ENCODE measurements around the gene NKX3-2. TPM values are rescaled to one million over a fixed set of nuclear protein-coding genes. Genes with fewer than 3 reads are reported as not detected.

The NKX3-2 gene
- total and polyA plus RNA-seq, 9 of the 15 experiments (the other 6 are each of a cell fraction or from before 2014, with no cell fraction given), result 0.03 to 0.81 (median 0.27) TPM; not detected in 1

DNA sequence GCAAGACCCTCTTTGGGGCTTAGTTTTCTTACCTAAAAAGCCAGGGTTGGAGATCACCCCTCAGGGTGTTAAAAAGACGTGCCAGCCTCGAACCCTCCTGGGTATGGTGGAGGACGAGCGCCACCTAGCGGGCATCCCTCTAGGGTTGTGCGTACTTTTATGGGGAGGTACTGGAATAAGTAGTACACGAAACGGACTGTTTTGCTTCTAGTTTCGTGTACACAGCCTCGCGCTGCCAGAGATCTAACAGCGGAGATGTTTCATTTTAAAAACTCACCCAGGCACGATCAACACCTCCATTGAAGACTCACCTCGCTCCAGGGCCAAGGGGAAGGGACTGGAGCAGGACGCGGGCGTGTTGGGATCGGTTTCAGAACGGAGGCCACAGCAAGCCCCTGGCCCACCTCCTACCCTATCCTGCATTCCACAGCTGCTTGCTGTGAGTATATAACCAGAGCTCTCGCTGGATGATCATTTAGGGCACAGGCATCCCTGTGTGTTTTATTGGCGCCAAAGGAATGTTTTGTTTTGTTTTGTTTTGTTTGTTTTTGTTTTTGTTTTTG lies 4.8 kb upstream of the NKX3-2 start:
- 10% methylated on average over 21 of the region's 21 CpGs for WGBS (ENCODE audit: insufficient coverage, low coverage, missing lambda C conversion rate)
- in situ Hi-C loops (cut with MboI), result loop anchor here (5.0 kb wide), 1 partner anchor 702 kb away; no protein-coding TSS in a partner anchor
- TF ChIP-seq NCOA2 (IDR thresholded peaks at IDR 0.05; ENCODE audit: partially characterized antibody in 2 of 2), result no peak
- no peak for TF ChIP-seq ZNF830 (CRISPR knock-in tag; IDR thresholded peaks at IDR 0.05)
- TF ChIP-seq ZNF41 (CRISPR knock-in tag; conservative IDR thresholded peaks at IDR 0.05), result no peak
- TF ChIP-seq, protein P1, sequence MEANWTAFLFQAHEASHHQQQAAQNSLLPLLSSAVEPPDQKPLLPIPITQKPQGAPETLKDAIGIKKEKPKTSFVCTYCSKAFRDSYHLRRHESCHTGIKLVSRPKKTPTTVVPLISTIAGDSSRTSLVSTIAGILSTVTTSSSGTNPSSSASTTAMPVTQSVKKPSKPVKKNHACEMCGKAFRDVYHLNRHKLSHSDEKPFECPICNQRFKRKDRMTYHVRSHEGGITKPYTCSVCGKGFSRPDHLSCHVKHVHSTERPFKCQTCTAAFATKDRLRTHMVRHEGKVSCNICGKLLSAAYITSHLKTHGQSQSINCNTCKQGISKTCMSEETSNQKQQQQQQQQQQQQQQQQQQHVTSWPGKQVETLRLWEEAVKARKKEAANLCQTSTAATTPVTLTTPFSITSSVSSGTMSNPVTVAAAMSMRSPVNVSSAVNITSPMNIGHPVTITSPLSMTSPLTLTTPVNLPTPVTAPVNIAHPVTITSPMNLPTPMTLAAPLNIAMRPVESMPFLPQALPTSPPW (CRISPR knock-in tag; IDR thresholded peaks at IDR 0.05), result 0 out of 2 replicates have a peak, but pooled peaks have one; percentile 4
- TF ChIP-seq, protein P2, sequence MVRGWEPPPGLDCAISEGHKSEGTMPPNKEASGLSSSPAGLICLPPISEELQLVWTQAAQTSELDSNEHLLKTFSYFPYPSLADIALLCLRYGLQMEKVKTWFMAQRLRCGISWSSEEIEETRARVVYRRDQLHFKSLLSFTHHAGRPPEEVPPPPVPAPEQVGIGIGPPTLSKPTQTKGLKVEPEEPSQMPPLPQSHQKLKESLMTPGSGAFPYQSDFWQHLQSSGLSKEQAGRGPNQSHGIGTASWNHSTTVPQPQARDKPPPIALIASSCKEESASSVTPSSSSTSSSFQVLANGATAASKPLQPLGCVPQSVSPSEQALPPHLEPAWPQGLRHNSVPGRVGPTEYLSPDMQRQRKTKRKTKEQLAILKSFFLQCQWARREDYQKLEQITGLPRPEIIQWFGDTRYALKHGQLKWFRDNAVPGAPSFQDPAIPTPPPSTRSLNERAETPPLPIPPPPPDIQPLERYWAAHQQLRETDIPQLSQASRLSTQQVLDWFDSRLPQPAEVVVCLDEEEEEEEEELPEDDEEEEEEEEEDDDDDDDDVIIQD (CRISPR knock-in tag; IDR thresholded peaks at IDR 0.05), result no peak
- TF ChIP-seq MYNN (IDR thresholded peaks at IDR 0.05), result no peak
- TF ChIP-seq MYNN (CRISPR knock-in tag; IDR thresholded peaks at IDR 0.05), result no peak
- no peak for TF ChIP-seq E2F3 (CRISPR knock-in tag; IDR thresholded peaks at IDR 0.05)
- no peak for TF ChIP-seq CHD1 (IDR thresholded peaks at IDR 0.05; ENCODE audit: low read length)
- TF ChIP-seq RBM34 (IDR thresholded peaks at IDR 0.05; ENCODE audit: borderline replicate concordance, insufficient read depth, low read length), result no peak
- TF ChIP-seq ZBTB8A (IDR thresholded peaks at IDR 0.05; ENCODE audit: partially characterized antibody), result no peak
- no peak for TF ChIP-seq DACH1 (IDR thresholded peaks at IDR 0.05; ENCODE audit: partially characterized antibody)
- TF ChIP-seq ZNF445 (CRISPR knock-in tag; IDR thresholded peaks at IDR 0.05; ENCODE audit: low read depth), result no peak
- TF ChIP-seq SMC3 (conservative IDR thresholded peaks at IDR 0.05; ENCODE audit: insufficient read depth, low read depth, low read length), result peak; percentile 86
- no peak for TF ChIP-seq SRF (CRISPR knock-in tag; IDR thresholded peaks at IDR 0.05)
- TF ChIP-seq ZNF431 (CRISPR knock-in tag; IDR thresholded peaks at IDR 0.05), result no peak
- no peak for TF ChIP-seq FOXP1 (CRISPR knock-in tag; IDR thresholded peaks at IDR 0.05)
- TF ChIP-seq, protein P3, sequence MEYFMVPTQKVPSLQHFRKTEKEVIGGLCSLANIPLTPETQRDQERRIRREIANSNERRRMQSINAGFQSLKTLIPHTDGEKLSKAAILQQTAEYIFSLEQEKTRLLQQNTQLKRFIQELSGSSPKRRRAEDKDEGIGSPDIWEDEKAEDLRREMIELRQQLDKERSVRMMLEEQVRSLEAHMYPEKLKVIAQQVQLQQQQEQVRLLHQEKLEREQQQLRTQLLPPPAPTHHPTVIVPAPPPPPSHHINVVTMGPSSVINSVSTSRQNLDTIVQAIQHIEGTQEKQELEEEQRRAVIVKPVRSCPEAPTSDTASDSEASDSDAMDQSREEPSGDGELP (CRISPR knock-in tag; IDR thresholded peaks at IDR 0.05; ENCODE audit: borderline replicate concordance), result 0 out of 2 replicates have a peak, but pooled peaks have one; percentile 18

More for the DNA sequence above, 4.8 kb upstream of the NKX3-2 start:
- Histone ChIP-seq H3K36me3 (ENCODE audit: control insufficient read depth, insufficient read depth, low read length) (no peaks in the 10 kb centered on the region), H3K4me1 (replicated peaks in 1 of 2; ENCODE audit: control insufficient read depth in 2 of 2, insufficient read depth in 2 of 2, low read length in 2 of 2) (peaks cover 2 to 24% of the 10 kb centered on the region in 2 experiments; a peak in 4 of 5 replicates), H3K9ac (ENCODE audit: insufficient read depth in 1 of 2, low read depth in 2 of 2, low read length in 2 of 2) (peak overlapping the region in 1 of 2 experiments; percentile 88; a peak in 2 of 4 replicates), H3K27ac (ENCODE audit: extremely low read depth, low read depth, low read length) (no peak overlapping the region), H3K9me1 (ENCODE audit: control insufficient read depth, insufficient read depth, low read length) (no peaks in the 10 kb centered on the region), H3K4me2 (ENCODE audit: insufficient read depth, low read length) (peak overlapping the region; percentile 83), H2AFZ (ENCODE audit: low read depth, low read length) (peak overlapping the region; percentile 93), H3K4me3 (peak overlapping the region; percentile 30; the same call in 1 of the 2 replicates), H3K27me3 (ENCODE audit: control insufficient read depth in 2 of 2, insufficient read depth in 2 of 2, low read length in 2 of 2) (peaks cover 0 to 4% of the 10 kb centered on the region in 2 experiments; a peak in 1 of 5 replicates), H3K79me2 (ENCODE audit: control insufficient read depth, insufficient read depth, low read length) (no peaks in the 10 kb centered on the region), H3K9me3 (replicated peaks; ENCODE audit: control insufficient read depth, insufficient read depth, low read depth, low read length) (peaks cover 3% of the 10 kb centered on the region; the same call in 1 of the 2 replicates), H4K20me1 (replicated peaks; ENCODE audit: control insufficient read depth, insufficient read depth, low read length) (no peaks in the 10 kb centered on the region)
- POLR2A ChIA-PET, result no interaction called here
- DNase-seq (ENCODE audit: extremely low read depth in 1 of 4, low spot score in 3 of 4), result peak; percentile 87 to 88 (median 88)
- CTCF ChIA-PET (ENCODE audit: low intra/inter-chr PET ratio), result interaction anchor here (0.7 to 3.7 kb wide), 3 partner anchors 697 to 825 kb away, joined by 3 to 25 read pairs (median 6); no protein-coding TSS in a partner anchor
- FAIRE-seq, result peak; percentile 89
- BruUV-seq (replicated peaks), result no TSS peak
- ATAC-seq, result peak; percentile 76
- intact Hi-C loops (cut with micrococcal nuclease), result loop anchor here (1.0 to 5.0 kb wide), 5 partner anchors 67 to 820 kb away; partner anchors contain the start of gene RAB28
